Sigmoid colon (tissue), 4 donors: ENCODE results near the gene EME1.
"Not testable (repeated sequence)": the region's sequence is repeated elsewhere in the genome, so short reads cannot be mapped to it uniquely, and the experiment has no call there.

Experiments
- CTCF ChIP-seq, 4 experiments: fragments of 450-650 bp in 3 of 4; fragments of 200-600 bp in 1 of 4; IDR thresholded peaks; one replicate each; pipeline ENCODE4 v1.5.1; 2016 to 2019; ENCODE audit warnings: antibody characterized with exemption in 4 of 4, mild to moderate bottlenecking in 3 of 4, moderate library complexity in 2 of 4
- POLR2AphosphoS5 ChIP-seq, 4 donors: sonication (generic); formaldehyde crosslinking; IDR thresholded peaks; one replicate each; pipeline ENCODE4 v1.6.1; 2017; ENCODE audit warnings: antibody characterized with exemption in 4 of 4

- TF ChIP-seq CTCF, POLR2AphosphoS5 (IDR thresholded peaks at IDR 0.05): not testable (repeated sequence)
Observed at GRCh38 chr17:50333291-50334057, 39.6 kb upstream of the EME1 start.
